CD4-positive, alpha-beta memory T cell (primary cell): ENCODE data around the gene HYI. TPM values are rescaled to one million over a fixed set of nuclear protein-coding genes. Genes with fewer than 3 reads are reported as not detected.
A peak's percentile ranks its signal among the peaks of the same experiment; 100 is the strongest.

Experiments used
- CTCF ChIA-PET: fragments of 350-600 bp; sonication (Branson Sonifier 250); formaldehyde crosslinking; loops from one replicate; lab custom pipeline; 2021; ENCODE audit warnings: inconsistent platforms; ENCODE audit not compliant: partially characterized antibody; lab: Charles Lee
- POLR2A ChIA-PET: fragments of 350-600 bp; sonication (Branson Sonifier 250); formaldehyde crosslinking; loops from one replicate; lab custom pipeline; 2021; ENCODE audit not compliant: partially characterized antibody; lab: Charles Lee
- DNase-seq, 5 donors: peaks; one replicate each; pipeline versions ENCODE4 v3.0.0 to v3.0.0-alpha.2; 2020 to 2022; ENCODE audit warnings: mixed read lengths in 1 of 5
- H3K27ac ChIP-seq: one replicate; pipeline ENCODE4 v1.7.0; 2013; ENCODE audit warnings: low read depth, low read length
- H3K27me3 ChIP-seq: 2 replicates; pipeline ENCODE4 v1.7.0; 2013; ENCODE audit warnings: mild to moderate bottlenecking, low read length, moderate library complexity; ENCODE audit not compliant: insufficient read depth
- H3K36me3 ChIP-seq: 2 replicates; pipeline ENCODE4 v1.7.0; 2013; ENCODE audit warnings: mild to moderate bottlenecking, low read length, moderate library complexity; ENCODE audit not compliant: insufficient read depth
- H3K4me1 ChIP-seq: 2 replicates; pipeline ENCODE4 v1.7.0; 2013; ENCODE audit warnings: mild to moderate bottlenecking, low read length, moderate library complexity; ENCODE audit not compliant: insufficient read depth
- H3K4me3 ChIP-seq, 2 donors: one replicate each; pipeline ENCODE4 v1.7.0; 2013; ENCODE audit warnings: low read length in 2 of 2, mild to moderate bottlenecking in 1 of 2
- H3K9me3 ChIP-seq, 2 donors: one replicate each; pipeline ENCODE4 v1.7.0; 2013; ENCODE audit warnings: low read length in 2 of 2, control low read depth in 1 of 2; ENCODE audit not compliant: control insufficient read depth in 1 of 2
- H3K27ac Mint-ChIP-seq, 7 donors: one replicate each; pipeline ENCODE4 v1.8.0; 2020 to 2021; ENCODE audit warnings: mixed read lengths in 7 of 7, mild to moderate bottlenecking in 6 of 7, inconsistent platforms in 3 of 7, moderate library complexity in 3 of 7
- H3K27me3 Mint-ChIP-seq, 2 donors: one replicate each; pipeline ENCODE4 v1.8.0; 2020 to 2021; ENCODE audit warnings: mixed read lengths in 2 of 2
- H3K36me3 Mint-ChIP-seq, 2 donors: one replicate each; pipeline ENCODE4 v1.8.0; 2020 to 2021; ENCODE audit warnings: mixed read lengths in 2 of 2, inconsistent platforms in 1 of 2, mild to moderate bottlenecking in 1 of 2
- H3K4me1 Mint-ChIP-seq, 4 donors: one replicate each; pipeline ENCODE4 v1.8.0; 2020 to 2021; ENCODE audit warnings: mixed read lengths in 4 of 4, mild to moderate bottlenecking in 1 of 4
- H3K4me3 Mint-ChIP-seq, 8 donors: one replicate each; pipeline ENCODE4 v1.8.0; 2020 to 2021; ENCODE audit warnings: mixed read lengths in 8 of 8, mild to moderate bottlenecking in 7 of 8, moderate library complexity in 6 of 8, inconsistent platforms in 3 of 8
- H3K9me3 Mint-ChIP-seq, 8 donors: one replicate each; pipeline ENCODE4 v1.8.0; 2020 to 2021; ENCODE audit warnings: mixed read lengths in 8 of 8, mild to moderate bottlenecking in 5 of 8, inconsistent platforms in 3 of 8, moderate library complexity in 1 of 8
- intact Hi-C: fragments of 100-400 bp; cut with micrococcal nuclease; formaldehyde crosslinking; loops from one replicate; pipeline ENCODE4 v1.15.1; 2023
- polyA plus RNA-seq, 2 donors: library from polyadenylated mRNA; unstranded; fragments of 300-500 nt; fragmentation: Illumina TruSeq; gene quantifications; one replicate each; pipeline ENCODE4 v1.2.3, GENCODE V29; 2021
- total RNA-seq, 2 experiments: library from RNA; stranded (reverse); gene quantifications; one replicate each; pipeline ENCODE4 v1.2.3, GENCODE V29; 2021

Gene HYI
- total and polyA plus RNA-seq, 4 experiments from 2014 or later, result 7.3 to 33.9 (median 19.2) TPM

DNA sequence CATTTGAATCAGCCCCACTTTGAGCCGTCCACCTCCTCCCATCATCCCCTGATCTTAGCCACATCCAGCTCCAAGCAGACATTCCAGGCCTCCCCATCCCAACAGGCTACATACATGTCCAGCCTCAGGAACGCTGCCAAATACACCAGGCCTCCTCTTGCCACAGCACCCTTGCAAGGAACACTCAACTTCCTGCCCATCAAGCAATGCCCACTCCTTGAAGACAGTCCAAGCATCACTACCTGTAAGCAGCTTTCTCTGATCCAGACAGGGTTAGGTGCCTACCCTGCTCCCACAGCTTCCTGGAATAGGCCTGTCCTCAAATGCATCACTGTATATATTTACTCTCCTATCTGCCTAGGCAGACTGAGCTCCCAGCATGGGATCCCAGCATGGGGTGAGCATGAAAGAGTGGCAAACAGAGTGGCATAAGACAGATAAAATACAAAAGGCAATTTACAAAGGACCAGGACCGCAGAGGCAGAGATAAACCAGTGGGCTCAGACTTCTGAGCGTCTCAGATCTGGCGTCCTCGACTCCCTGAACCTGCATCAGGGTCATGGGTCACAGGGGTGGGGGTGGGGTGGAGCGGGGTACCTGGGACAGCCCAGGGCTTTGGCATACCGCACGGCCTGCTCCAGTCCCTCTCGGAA lies 816 bp downstream of the HYI start:
- Mint-ChIP-seq H3K4me1 (peaks cover 12 to 29% (median 21%) of the 10 kb centered on the region in 4 donors), H3K9me3 (peaks cover 0 to 2% (median 0%) of the 10 kb centered on the region in 8 donors), H3K36me3 (peaks cover 15 to 39% of the 10 kb centered on the region in 2 donors), H3K4me3 (peak overlapping the region; percentile 74 to 93 (median 80)), H3K27me3 (peaks cover 0 to 4% of the 10 kb centered on the region in 2 donors), H3K27ac (peak overlapping the region; percentile 77 to 93 (median 88))
- peak overlapping the region in 1 of 2 donors; percentile 47 for H3K4me3 ChIP-seq
- CTCF ChIA-PET, result no interaction called here
- no peaks in the 10 kb centered on the region for H3K27me3 ChIP-seq
- peak in 1 of 5 donors; percentile 9 for DNase-seq
- peaks cover 12% of the 10 kb centered on the region for H3K4me1 ChIP-seq
- no peaks in the 10 kb centered on the region for H3K9me3 ChIP-seq
- peaks cover 16% of the 10 kb centered on the region for H3K36me3 ChIP-seq
- peak overlapping the region; percentile 39 for H3K27ac ChIP-seq
- intact Hi-C loops, result loop anchor here (5.0 kb wide), 3 partner anchors 86 to 281 kb away; partner anchors contain the start of genes CFAP57, EBNA1BP2, ELOVL1 and ST3GAL3
- POLR2A ChIA-PET, result interaction anchor here (0.6 to 4.3 kb wide), 6 partner anchors 11 to 1891 kb away, joined by 3 to 41 read pairs (median 12); partner anchors contain the start of genes ELOVL1, KDM4A, MED8 and SZT2

GRCh38 chr1:43451701-43452532 lies 1.8 kb downstream of the HYI start:
- Histone ChIP-seq H3K9me3 (no peaks in the 10 kb centered on the region), H3K27me3 (no peaks in the 10 kb centered on the region), H3K4me1 (peaks cover 12% of the 10 kb centered on the region), H3K27ac (no peak overlapping the region), H3K36me3 (peaks cover 26% of the 10 kb centered on the region), H3K4me3 (no peak overlapping the region)
- no peak for DNase-seq
- peak overlapping the region; percentile 53 to 88 (median 77) for H3K27ac Mint-ChIP-seq
- CTCF ChIA-PET, result no interaction called here
- peaks cover 25 to 49% of the 10 kb centered on the region in 2 donors for H3K36me3 Mint-ChIP-seq
- POLR2A ChIA-PET, result interaction anchor here (3.5 to 4.3 kb wide), 2 partner anchors 10 to 63 kb away, joined by 18 to 41 read pairs; partner anchors contain the start of genes MED8 and SZT2
- peaks cover 12 to 29% (median 21%) of the 10 kb centered on the region in 4 donors for H3K4me1 Mint-ChIP-seq
- H3K4me3 Mint-ChIP-seq, result peak overlapping the region in 7 of 8 donors; percentile 67 to 93 (median 79)
- intact Hi-C loops, result loop anchor here (5.0 kb wide), 3 partner anchors 85 to 280 kb away; partner anchors contain the start of genes CFAP57, EBNA1BP2, ELOVL1 and ST3GAL3
- H3K27me3 Mint-ChIP-seq, result peaks cover 0 to 4% of the 10 kb centered on the region in 2 donors
- H3K9me3 Mint-ChIP-seq, result no peaks in the 10 kb centered on the region

DNA sequence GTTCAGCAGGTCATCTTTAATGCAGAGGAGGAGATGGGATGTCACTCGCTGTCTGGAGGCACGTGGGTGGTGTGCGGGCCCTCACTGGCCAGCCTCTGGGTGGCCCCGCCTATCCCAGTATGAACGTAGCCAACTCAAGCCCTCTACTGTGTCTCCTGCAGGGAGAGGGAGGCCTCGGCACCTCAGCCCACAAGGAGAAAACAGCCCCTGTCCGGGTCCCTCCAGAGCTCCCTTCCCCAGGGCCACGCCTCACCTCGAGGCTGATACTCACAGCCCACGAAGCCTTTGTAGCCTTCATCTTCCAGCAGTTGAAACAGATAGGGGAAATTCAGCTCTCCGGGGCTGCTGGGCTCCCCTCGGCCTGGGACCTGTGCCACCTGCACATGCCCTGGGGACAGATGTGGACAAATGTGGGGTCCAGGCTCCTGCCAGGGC lies 2.6 kb downstream of the HYI start:
- Histone ChIP-seq H3K9me3 (no peaks in the 10 kb centered on the region), H3K4me3 (no peak overlapping the region), H3K27ac (no peak overlapping the region), H3K27me3 (no peaks in the 10 kb centered on the region), H3K36me3 (peaks cover 33% of the 10 kb centered on the region), H3K4me1 (peaks cover 12% of the 10 kb centered on the region)
- Mint-ChIP-seq H3K4me1 (peaks cover 12 to 29% (median 21%) of the 10 kb centered on the region in 4 donors), H3K27me3 (no peaks in the 10 kb centered on the region), H3K9me3 (no peaks in the 10 kb centered on the region), H3K27ac (peak overlapping the region in 4 of 7 donors; percentile 2 to 72 (median 36)), H3K36me3 (peaks cover 32 to 56% of the 10 kb centered on the region in 2 donors), H3K4me3 (no peak overlapping the region)
- intact Hi-C loops, result loop anchor here (5.0 kb wide), 3 partner anchors 84 to 279 kb away; partner anchors contain the start of genes CFAP57, EBNA1BP2, ELOVL1 and ST3GAL3
- DNase-seq, result no peak
- POLR2A ChIA-PET, result interaction anchor here (4.3 kb wide), 1 partner anchor 9 kb away, joined by 41 read pairs; no protein-coding TSS in a partner anchor
- CTCF ChIA-PET, result no interaction called here

GRCh38 chr1:43450251-43450941 lies 3.3 kb downstream of the HYI start:
- DNase-seq, result no peak
- intact Hi-C loops, result loop anchor here (5.0 kb wide), 3 partner anchors 83 to 278 kb away; partner anchors contain the start of genes CFAP57, EBNA1BP2, ELOVL1 and ST3GAL3

GRCh38 chr1:43449708-43450069 lies 4.0 kb downstream of the HYI start:
- H3K4me3 Mint-ChIP-seq, result no peak overlapping the region
- DNase-seq, result no peak
- Histone ChIP-seq H3K4me3 (no peak overlapping the region), H3K36me3 (peaks cover 43% of the 10 kb centered on the region), H3K27me3 (no peaks in the 10 kb centered on the region), H3K4me1 (peaks cover 9% of the 10 kb centered on the region), H3K9me3 (no peaks in the 10 kb centered on the region), H3K27ac (no peak overlapping the region)
- peaks cover 44 to 70% of the 10 kb centered on the region in 2 donors for H3K36me3 Mint-ChIP-seq
- peaks cover 12 to 19% (median 17%) of the 10 kb centered on the region in 4 donors for H3K4me1 Mint-ChIP-seq
- intact Hi-C loops, result loop anchor here (5.0 kb wide), 3 partner anchors 82 to 277 kb away; partner anchors contain the start of genes CFAP57, EBNA1BP2, ELOVL1 and ST3GAL3
- CTCF ChIA-PET, result no interaction called here
- peak overlapping the region in 2 of 7 donors; percentile 15 to 53 for H3K27ac Mint-ChIP-seq
- H3K9me3 Mint-ChIP-seq, result no peaks in the 10 kb centered on the region
- POLR2A ChIA-PET, result no interaction called here
- H3K27me3 Mint-ChIP-seq, result no peaks in the 10 kb centered on the region

More at GRCh38 chr1:43450251-43450941, 3.3 kb downstream of the HYI start:
- peaks cover 37 to 63% of the 10 kb centered on the region in 2 donors for H3K36me3 Mint-ChIP-seq
- Histone ChIP-seq H3K4me1 (peaks cover 12% of the 10 kb centered on the region), H3K9me3 (no peaks in the 10 kb centered on the region), H3K36me3 (peaks cover 41% of the 10 kb centered on the region), H3K27ac (no peak overlapping the region), H3K4me3 (no peak overlapping the region), H3K27me3 (no peaks in the 10 kb centered on the region)
- H3K27me3 Mint-ChIP-seq, result no peaks in the 10 kb centered on the region
- ChIA-PET POLR2A (no interaction called here), CTCF (no interaction called here)
- peak overlapping the region in 6 of 7 donors; percentile 10 to 73 (median 41) for H3K27ac Mint-ChIP-seq
- no peaks in the 10 kb centered on the region for H3K9me3 Mint-ChIP-seq
- H3K4me3 Mint-ChIP-seq, result peak overlapping the region in 1 of 8 donors; percentile 50
- H3K4me1 Mint-ChIP-seq, result peaks cover 12 to 24% (median 19%) of the 10 kb centered on the region in 4 donors

DNA sequence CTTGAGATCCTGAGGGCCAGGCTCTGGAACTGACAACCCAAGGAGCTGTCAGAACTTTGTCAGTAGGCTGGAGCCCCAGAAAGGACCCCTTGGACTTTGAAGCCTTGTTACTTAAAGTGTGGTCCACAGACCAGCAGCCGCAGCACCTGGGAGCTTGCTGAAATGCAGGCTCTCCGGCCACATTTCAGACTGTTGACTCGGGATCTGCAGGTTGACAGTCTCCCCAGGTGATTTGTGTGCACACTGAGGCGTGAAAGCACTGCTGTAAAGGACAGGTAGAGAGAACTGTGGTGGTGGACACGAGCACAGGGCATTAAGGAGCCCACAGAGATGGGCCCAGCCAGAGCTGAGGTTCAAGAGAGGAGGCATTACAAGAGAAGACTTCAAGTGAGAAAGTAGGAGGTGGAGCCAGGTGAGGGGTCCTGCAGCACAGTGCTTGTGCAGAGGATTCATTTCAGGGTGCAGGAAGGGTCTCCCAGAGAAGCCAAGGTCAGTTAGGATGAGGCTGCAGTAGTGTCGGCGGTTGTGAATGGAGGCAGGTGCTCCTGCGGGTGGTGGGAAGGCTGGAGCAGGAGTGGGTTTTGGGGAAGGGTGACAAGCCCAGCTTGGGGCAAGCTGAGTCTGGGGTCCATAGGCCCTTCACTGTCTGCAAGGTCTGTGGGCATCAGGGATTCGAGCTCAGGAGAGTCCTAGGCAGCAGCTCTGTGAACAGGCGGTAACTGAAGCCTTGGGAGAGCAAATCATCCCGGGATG lies 4.6 kb downstream of the HYI start:
- POLR2A ChIA-PET, result no interaction called here
- intact Hi-C loops, result no loop called here
- Mint-ChIP-seq H3K4me1 (peaks cover 6 to 14% (median 11%) of the 10 kb centered on the region in 4 donors), H3K27ac (peak overlapping the region in 4 of 7 donors; percentile 15 to 91 (median 52)), H3K27me3 (no peaks in the 10 kb centered on the region), H3K9me3 (no peaks in the 10 kb centered on the region), H3K4me3 (peak overlapping the region in 1 of 8 donors; percentile 2), H3K36me3 (peaks cover 48 to 76% of the 10 kb centered on the region in 2 donors)
- peaks cover 49% of the 10 kb centered on the region for H3K36me3 ChIP-seq
- H3K4me1 ChIP-seq, result peaks cover 5% of the 10 kb centered on the region
- no peaks in the 10 kb centered on the region for H3K9me3 ChIP-seq
- no peak overlapping the region for H3K4me3 ChIP-seq
- CTCF ChIA-PET, result no interaction called here
- DNase-seq, result no peak
- H3K27ac ChIP-seq, result no peak overlapping the region
- H3K27me3 ChIP-seq, result no peaks in the 10 kb centered on the region
